HCT116 (cell line): ENCODE data around the gene KANSL3. TPM values are rescaled to one million over a fixed set of nuclear protein-coding genes. Genes with fewer than 3 reads are reported as not detected.

Experiments used
- ATAC-seq: fragments of 200-7000 bp; cut with Tn5 transposase; 2 replicates; pipeline ENCODE4 v1.9.1; 2020; ENCODE audit warnings: mild to moderate bottlenecking, moderate library complexity
- BruUV-seq: library from RNA; stranded (reverse); fragments of 400-500 nt; replicated peaks from 2 replicates; lab custom pipeline; 2021; lab: Mats Ljungman, UMichigan
- CTCF ChIA-PET: fragments of 300-600 bp; sonication (Branson Sonifier 250); formaldehyde crosslinking; loops from one replicate; lab custom pipeline; 2021; ENCODE audit warnings: antibody characterized with exemption; lab: Charles Lee
- POLR2A ChIA-PET: fragments of 300-600, 350-600 bp; sonication (Branson Sonifier 250); formaldehyde crosslinking; loops from one replicate; lab custom pipeline; 2021; ENCODE audit warnings: antibody characterized with exemption; lab: Charles Lee
- RAD21 ChIA-PET, 2 experiments: fragments of 300-600 bp; sonication (Branson Sonifier 250); formaldehyde crosslinking; loops; one replicate each; lab custom pipeline; 2023; ENCODE audit warnings: low total read pairs in 2 of 2; ENCODE audit not compliant: uncharacterized antibody in 2 of 2, unreplicated experiment in 2 of 2, low non-redundant PET in 1 of 2; lab: Charles Lee
- DNase-seq: peaks from one replicate; pipeline ENCODE4 v3.0.0-alpha.2; 2010; ENCODE audit warnings: low read depth, low spot score
- H2AFZ ChIP-seq: fragments of 200-600 bp; shearing (Covaris generic), sonication (generic); 2 replicates; pipeline ENCODE4 v1.6.1; 2017; ENCODE audit warnings: low read depth, mixed run types, mixed read lengths, antibody characterized with exemption, low read length; ENCODE audit not compliant: poor library complexity, severe bottlenecking
- H3K27ac ChIP-seq: 2 replicates; pipeline ENCODE4 v1.5.1; 2012; ENCODE audit warnings: low read depth, low read length
- H3K27me3 ChIP-seq: fragments of 200-600 bp; sonication (generic); 2 replicates; pipeline ENCODE4 v1.6.1; 2016; ENCODE audit warnings: mixed run types, low read length, mixed read lengths; ENCODE audit not compliant: insufficient read depth
- H3K36me3 ChIP-seq, 2 experiments: fragments of 200-500 bp in 1 of 2; fragments of 200-600 bp in 1 of 2; sonication (Bioruptor generic) in 1 of 2; sonication (generic) in 1 of 2; 2 replicates each; pipeline versions ENCODE4 v1.5.1 to v1.6.1; 2014 to 2016; ENCODE audit warnings: low read length in 2 of 2, inconsistent platforms in 1 of 2, mixed read lengths in 1 of 2, mixed run types in 1 of 2; ENCODE audit not compliant: insufficient read depth in 2 of 2, control insufficient read depth in 1 of 2
- H3K4me1 ChIP-seq, 2 experiments: fragments of 200-600 bp in 1 of 2; sonication (generic) in 1 of 2; 2 replicates each; pipeline versions ENCODE4 v1.5.1 to v1.6.1; 2012 to 2017; ENCODE audit warnings: low read length in 2 of 2, inconsistent platforms in 1 of 2, mild to moderate bottlenecking in 1 of 2, mixed read lengths in 1 of 2, mixed run types in 1 of 2, moderate library complexity in 1 of 2; ENCODE audit not compliant: insufficient read depth in 2 of 2, control insufficient read depth in 1 of 2
- H3K4me2 ChIP-seq: fragments of 200-600 bp; sonication (generic); 2 replicates; pipeline ENCODE4 v1.6.1; 2017; ENCODE audit warnings: mixed run types, low read length, mixed read lengths
- H3K4me3 ChIP-seq, 2 experiments: fragments of 200-600 bp in 1 of 2; sonication (generic) in 1 of 2; replicated peaks in 1 of 2; 2 replicates each; pipeline ENCODE4 v1.5.1; 2011 to 2016; ENCODE audit warnings: low read length in 2 of 2, control low read depth in 1 of 2, low read depth in 1 of 2, mild to moderate bottlenecking in 1 of 2, mixed read lengths in 1 of 2, mixed run types in 1 of 2
- H3K79me2 ChIP-seq: fragments of 200-600 bp; sonication (generic); 2 replicates; pipeline ENCODE4 v1.6.1; 2017; ENCODE audit warnings: mild to moderate bottlenecking, mixed run types, low read length, moderate library complexity, mixed read lengths; ENCODE audit not compliant: insufficient read depth
- H3K9ac ChIP-seq: fragments of 200-600 bp; sonication (generic); 2 replicates; pipeline ENCODE4 v1.6.1; 2016; ENCODE audit warnings: low read length, mixed read lengths
- H3K9me2 ChIP-seq: fragments of 200-600 bp; sonication (generic), shearing (Covaris generic); 2 replicates; pipeline ENCODE4 v1.6.1; 2017; ENCODE audit warnings: mixed run types, mild to moderate bottlenecking, moderate library complexity; ENCODE audit not compliant: insufficient read depth
- H3K9me3 ChIP-seq, 2 experiments: fragments of 200-500 bp in 1 of 2; fragments of 200-600 bp in 1 of 2; sonication (Bioruptor generic) in 1 of 2; sonication (generic) in 1 of 2; 2 replicates each; pipeline ENCODE4 v1.6.1; 2014 to 2017; ENCODE audit warnings: low read length in 2 of 2, mixed read lengths in 2 of 2, inconsistent platforms in 1 of 2, low read depth in 1 of 2, mild to moderate bottlenecking in 1 of 2, mixed run types in 1 of 2, moderate library complexity in 1 of 2; ENCODE audit not compliant: control insufficient read depth in 1 of 2, insufficient read depth in 1 of 2
- H4K20me1 ChIP-seq: fragments of 200-600 bp; sonication (generic), shearing (Covaris generic); 2 replicates; pipeline ENCODE4 v1.6.1; 2017; ENCODE audit warnings: mixed run types, mild to moderate bottlenecking, moderate library complexity; ENCODE audit not compliant: insufficient read depth
- CBX3 ChIP-seq: IDR thresholded peaks from 2 replicates; pipeline ENCODE4 v1.6.1; 2012; ENCODE audit warnings: low read depth
- CEBPB ChIP-seq: IDR thresholded peaks from 2 replicates; pipeline ENCODE4 v1.6.1; 2012; ENCODE audit warnings: low read depth
- CTCF ChIP-seq, 3 experiments: fragments of 200-600 bp in 1 of 3; sonication (generic) in 1 of 3; IDR thresholded peaks in 2 of 3; conservative IDR thresholded peaks in 1 of 3; 2 replicates each; pipeline ENCODE4 v1.5.1; 2012 to 2017; ENCODE audit warnings: low read depth in 2 of 3, low read length in 2 of 3, antibody characterized with exemption in 1 of 3, borderline replicate concordance in 1 of 3, control low read depth in 1 of 3, mild to moderate bottlenecking in 1 of 3, mixed read lengths in 1 of 3, mixed run types in 1 of 3, moderate library complexity in 1 of 3; ENCODE audit not compliant: insufficient read depth in 1 of 3
- EGR1 ChIP-seq: IDR thresholded peaks from 2 replicates; pipeline ENCODE4 v1.6.1; 2012; ENCODE audit warnings: low read depth
- ELF1 ChIP-seq: IDR thresholded peaks from 2 replicates; pipeline ENCODE4 v1.6.1; 2012; ENCODE audit warnings: low read depth, borderline replicate concordance
- EZH2 ChIP-seq: fragments of 200-600 bp; sonication (generic); IDR thresholded peaks from 2 replicates; pipeline ENCODE4 v1.6.1; 2017; ENCODE audit warnings: antibody characterized with exemption, mixed run types
- EZH2phosphoT487 ChIP-seq: fragments of 200-600 bp; IDR thresholded peaks from 2 replicates; pipeline ENCODE4 v1.6.1; 2018; ENCODE audit warnings: antibody characterized with exemption, borderline replicate concordance
- MAX ChIP-seq: IDR thresholded peaks from 2 replicates; pipeline ENCODE4 v1.6.1; 2012
- POLR2A ChIP-seq: IDR thresholded peaks from 2 replicates; pipeline ENCODE4 v1.7.0; 2011; ENCODE audit warnings: borderline replicate concordance; ENCODE audit not compliant: insufficient read depth, insufficient read length; ENCODE audit errors: extremely low read depth
- SP1 ChIP-seq: IDR thresholded peaks from 2 replicates; pipeline ENCODE4 v1.6.1; 2012; ENCODE audit warnings: low read depth
- SRF ChIP-seq: IDR thresholded peaks from 2 replicates; pipeline ENCODE4 v1.6.1; 2012; ENCODE audit warnings: low read depth
- TCF7L2 ChIP-seq: IDR thresholded peaks from 2 replicates; pipeline ENCODE4 v1.7.0; 2011; ENCODE audit warnings: borderline replicate concordance, inconsistent platforms; ENCODE audit not compliant: insufficient read depth, insufficient read length; ENCODE audit errors: extremely low read depth
- ZFX ChIP-seq: fragments of 450-650 bp; IDR thresholded peaks from 2 replicates; pipeline ENCODE4 v1.6.1; 2017
- intact Hi-C: fragments of 100-400 bp; cut with micrococcal nuclease; formaldehyde crosslinking; loops from 2 replicates; pipeline ENCODE4 v1.10.0; 2022
- total RNA-seq: library from RNA; stranded (reverse); gene quantifications from one replicate; pipeline ENCODE4 v1.2.1, GENCODE V29; 2021; ENCODE audit not compliant: unreplicated experiment

KANSL3 gene
- total RNA-seq, 1 experiment from 2014 or later, result 35.8 TPM

GRCh38 chr2:96649342-96649741, 11.2 kb upstream of the KANSL3 start:
- H3K9me3 ChIP-seq, result no peaks in the 10 kb centered on the region
- no peak overlapping the region for H3K4me2 ChIP-seq
- H3K27ac ChIP-seq, result no peak overlapping the region
- ATAC-seq, result no peak
- no peaks in the 10 kb centered on the region for H3K36me3 ChIP-seq
- TF ChIP-seq MAX (no peak), TCF7L2 (no peak), CTCF (IDR thresholded peaks at IDR 0.05 in 2 of 3, conservative IDR thresholded peaks at IDR 0.05 in 1 of 3; ENCODE audit: borderline replicate concordance in 1 of 3, insufficient read depth in 1 of 3, low read depth in 2 of 3, low read length in 2 of 3) (no peak), CEBPB (no peak), SP1 (no peak), ELF1 (no peak), ZFX (no peak), SRF (no peak), EZH2 (no peak), CBX3 (no peak), EGR1 (no peak), POLR2A (no peak), EZH2phosphoT487 (no peak)
- no peak overlapping the region for H2AFZ ChIP-seq
- H3K27me3 ChIP-seq, result no peaks in the 10 kb centered on the region
- RAD21 ChIA-PET, result no interaction called here
- H3K9ac ChIP-seq, result no peak overlapping the region
- intact Hi-C loops, result no loop called here
- H3K4me3 ChIP-seq, result no peak overlapping the region
- no TSS peak for BruUV-seq
- H4K20me1 ChIP-seq, result no peaks in the 10 kb centered on the region
- H3K79me2 ChIP-seq, result no peaks in the 10 kb centered on the region
- CTCF ChIA-PET, result no interaction called here
- H3K4me1 ChIP-seq, result no peaks in the 10 kb centered on the region
- no peaks in the 10 kb centered on the region for H3K9me2 ChIP-seq
- POLR2A ChIA-PET, result no interaction called here
- no peak for DNase-seq
